ENCODE measurements around the gene UBALD2.
"Not testable (repeated sequence)": the region's sequence is repeated elsewhere in the genome, so short reads cannot be mapped to it uniquely, and the experiment has no call there.

Gene UBALD2

DNA sequence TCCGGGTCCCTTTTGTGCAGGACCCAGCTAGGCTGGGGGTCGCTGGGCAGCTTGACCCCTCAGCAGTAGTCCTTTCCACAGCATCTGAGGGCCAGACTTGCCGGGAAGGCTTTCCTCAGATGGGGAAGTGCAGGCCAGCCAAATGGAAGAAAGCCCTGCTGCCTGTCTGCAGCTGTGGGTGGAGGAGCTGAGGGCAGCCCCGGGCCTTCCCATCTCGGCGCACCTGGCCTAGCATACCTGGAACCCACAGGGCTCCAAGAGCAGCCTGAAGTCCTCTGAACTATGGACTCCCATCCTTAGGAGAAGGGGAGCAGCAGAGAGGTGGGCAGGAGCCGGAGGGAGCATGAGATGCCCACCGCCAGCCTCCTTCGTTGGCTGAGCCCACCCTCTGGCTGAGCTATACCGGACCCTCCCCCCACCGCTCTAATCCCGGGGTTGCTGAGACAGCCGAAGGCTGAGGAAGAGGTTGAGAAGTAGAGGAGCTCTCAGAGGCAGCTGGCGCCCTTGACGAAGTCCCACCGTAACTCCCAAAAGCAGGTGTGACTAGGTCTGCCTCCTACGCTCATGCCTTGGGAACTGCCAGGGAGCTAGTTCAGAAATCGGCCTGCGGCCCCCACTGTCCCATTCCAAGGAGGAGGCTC lies 13.2 kb downstream of the UBALD2 start:
- DNase-seq (ENCODE audit: low read depth), result no peak

DNA sequence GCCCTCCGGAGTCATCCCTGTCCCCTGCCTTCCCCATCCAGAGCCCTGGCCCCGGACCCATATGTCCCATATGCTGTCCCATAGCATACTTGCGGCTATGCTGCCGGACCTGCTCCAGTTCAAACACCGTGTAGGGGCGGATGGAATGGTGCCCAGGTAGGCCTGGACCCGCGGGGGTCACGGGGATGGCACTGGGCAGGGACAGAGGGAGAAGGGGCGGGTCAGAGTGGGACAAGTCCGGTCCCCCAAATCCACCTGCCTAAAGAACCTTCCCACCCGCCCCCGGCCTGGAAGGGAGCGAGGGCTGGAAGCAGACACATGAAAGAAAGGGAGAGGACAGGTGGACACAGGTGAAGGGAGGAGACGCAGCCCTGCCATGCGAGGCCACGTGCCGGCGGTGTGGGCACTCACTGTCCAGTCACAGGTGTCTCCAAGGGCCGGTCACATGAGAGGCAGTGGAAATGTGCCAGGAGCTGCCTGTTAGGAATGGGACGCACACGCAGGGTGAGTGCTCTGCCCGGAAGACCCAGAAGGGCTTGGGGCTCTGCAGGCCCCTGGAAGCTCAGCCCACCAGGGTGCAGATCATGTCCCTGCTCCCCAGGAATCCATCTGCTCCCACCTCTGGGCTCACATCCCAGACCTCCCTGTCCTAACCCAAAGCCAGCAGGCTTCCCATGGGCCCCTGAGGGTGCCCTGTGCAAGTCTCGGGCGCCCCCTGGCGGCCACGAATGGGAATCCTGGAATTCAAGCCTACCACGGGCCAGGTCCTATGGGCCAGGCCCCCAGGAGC lies 14.0 kb downstream of the UBALD2 start:
- DNase-seq (ENCODE audit: low read depth), result no peak

DNA sequence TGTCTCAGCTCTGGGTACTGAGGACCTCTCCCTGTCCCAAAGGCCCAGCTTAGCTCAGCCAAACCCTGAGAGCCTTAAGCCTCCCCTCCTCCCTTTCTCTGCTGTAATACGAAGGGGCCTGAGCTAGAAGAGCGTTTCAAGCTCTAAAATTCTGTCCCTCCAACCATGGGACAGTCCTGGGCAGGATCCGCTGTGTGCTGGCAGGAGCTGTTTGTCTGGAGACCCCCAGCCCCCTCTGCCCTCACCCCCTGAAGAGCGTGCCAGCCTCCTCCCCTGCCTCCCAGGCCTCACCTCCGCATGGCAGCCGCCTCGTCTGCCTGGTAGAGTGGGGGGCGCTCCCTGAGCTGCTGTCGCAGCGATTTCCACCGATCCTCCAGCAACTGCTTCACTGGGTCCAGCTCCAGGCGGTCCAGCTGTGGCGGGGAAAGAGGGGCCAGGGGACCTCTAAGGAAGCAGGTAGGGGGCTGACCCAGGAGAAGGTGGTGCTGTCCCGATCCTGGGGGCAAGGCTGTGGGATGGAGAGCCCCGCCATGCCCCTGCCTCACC lies 14.7 kb downstream of the UBALD2 start:
- DNase-seq (ENCODE audit: low read depth), result no peak

DNA sequence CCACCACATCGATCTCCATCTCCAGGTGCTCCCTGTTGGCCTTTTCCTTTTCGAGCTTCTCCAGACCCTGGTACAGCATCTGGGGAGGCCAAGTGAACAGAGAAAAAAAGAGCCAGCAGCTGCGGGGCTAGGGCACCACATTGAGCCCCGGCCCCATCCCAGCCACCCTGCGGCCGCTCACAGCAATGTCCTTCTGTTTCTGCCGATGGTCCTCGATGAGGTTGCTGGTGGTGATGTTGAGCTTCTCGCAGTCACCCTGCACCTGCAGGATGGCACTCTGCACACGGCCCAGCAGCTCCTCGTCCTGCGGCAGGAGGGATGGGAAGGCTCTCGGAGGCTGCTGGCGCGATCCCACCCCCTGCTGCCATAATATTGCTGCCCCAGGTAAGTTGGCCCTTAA lies 15.5 kb downstream of the UBALD2 start:
- DNase-seq (ENCODE audit: low read depth), result no peak

DNA sequence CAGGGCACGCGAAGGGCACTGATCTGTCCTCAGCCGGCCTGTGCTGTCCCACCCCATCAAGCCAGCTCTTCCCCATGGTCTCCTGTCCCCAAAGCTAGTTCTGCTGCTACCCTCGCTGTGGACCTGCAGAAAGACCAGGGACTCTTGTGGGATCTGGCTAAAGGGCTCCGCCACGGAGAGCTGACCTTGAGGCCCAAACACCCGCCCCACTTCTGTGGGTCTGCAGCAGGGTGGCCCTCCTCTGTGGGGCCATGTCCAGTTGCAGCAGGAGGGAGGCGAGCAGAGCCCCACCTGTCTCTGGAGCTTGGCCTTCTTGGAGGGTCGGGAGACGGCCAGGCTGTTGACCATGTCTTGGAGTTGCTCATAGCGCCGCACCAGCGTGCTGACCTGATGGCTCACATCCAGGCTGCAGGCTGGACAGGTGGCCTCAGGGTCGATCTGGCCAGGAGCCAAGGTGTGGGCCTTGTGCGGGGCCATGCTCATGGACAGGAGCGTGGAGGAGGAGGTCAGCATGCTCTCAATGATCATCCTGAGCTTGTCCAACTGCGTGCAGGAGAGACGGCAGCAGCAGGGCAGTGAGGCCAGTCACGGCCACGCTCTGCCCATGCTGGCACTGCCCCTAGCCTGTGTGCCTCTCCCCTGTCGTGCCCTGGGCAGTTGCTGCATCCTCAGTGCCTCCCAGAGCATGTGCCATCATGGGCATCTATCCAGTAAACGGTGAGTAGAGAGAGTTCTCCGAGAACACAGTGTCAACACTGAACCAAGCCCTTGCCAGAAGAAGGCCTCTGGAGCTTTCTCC lies 16.6 kb downstream of the UBALD2 start:
- no peak for DNase-seq (ENCODE audit: low read depth)

DNA sequence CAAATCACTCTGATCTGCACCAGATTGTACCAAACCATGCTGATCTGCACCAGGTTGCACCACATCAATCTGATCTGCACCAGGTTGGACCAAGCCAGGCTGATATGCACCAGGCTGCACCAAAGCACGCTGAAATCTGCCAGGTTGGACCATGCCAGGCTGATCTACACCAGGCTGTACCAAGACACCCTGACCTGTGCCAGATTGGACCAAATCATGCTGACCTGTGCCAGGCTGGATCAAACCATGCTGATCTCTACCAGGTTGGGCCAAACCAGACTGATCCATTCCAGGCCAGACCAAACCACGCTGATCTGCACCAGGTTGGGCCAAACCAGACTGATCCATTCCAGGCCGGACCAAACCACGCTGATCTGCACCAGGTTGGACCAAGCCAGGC lies 27.4 kb downstream of the UBALD2 start:
- no peak for DNase-seq (ENCODE audit: low read depth)

DNA sequence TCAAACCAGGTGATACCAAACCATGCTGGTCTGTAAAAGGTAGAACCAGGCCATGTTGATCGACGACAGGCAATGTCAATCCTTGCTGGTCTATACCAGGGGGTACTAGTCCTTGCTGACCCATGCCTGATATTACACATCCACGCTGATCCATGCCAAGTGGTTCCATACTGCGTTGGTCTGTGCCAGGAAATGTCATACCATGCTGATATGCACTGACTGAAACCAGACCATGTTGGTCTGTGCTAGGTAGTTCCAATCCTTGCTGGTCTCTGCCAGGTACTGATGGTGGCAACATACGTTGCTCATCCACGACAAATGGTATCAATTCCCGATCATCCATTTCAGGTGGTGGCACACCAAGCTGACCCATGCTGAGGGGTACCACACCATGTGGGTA lies 28.0 kb downstream of the UBALD2 start:
- DNase-seq (ENCODE audit: low read depth), result no peak

DNA sequence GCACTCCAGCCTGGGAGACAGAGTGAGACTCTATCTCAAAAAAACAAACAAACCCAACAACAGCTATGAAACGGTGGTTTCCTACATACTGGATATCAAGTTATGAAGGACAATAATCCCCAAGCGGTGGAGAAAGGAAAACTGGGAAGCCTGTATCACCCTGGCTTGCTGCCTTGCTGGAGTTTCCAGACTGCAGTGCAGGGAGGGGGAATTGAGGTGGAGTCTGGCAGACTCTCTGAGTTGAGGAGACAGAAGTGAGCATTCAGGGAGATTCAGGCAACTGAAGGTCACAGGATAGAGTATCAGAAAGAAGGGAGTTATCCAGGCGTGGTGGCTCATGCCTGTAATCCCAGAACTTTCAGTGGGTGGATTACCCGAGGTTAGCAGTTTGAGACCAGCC lies 31.0 kb downstream of the UBALD2 start:
- no peak for DNase-seq (ENCODE audit: low read depth)

DNA sequence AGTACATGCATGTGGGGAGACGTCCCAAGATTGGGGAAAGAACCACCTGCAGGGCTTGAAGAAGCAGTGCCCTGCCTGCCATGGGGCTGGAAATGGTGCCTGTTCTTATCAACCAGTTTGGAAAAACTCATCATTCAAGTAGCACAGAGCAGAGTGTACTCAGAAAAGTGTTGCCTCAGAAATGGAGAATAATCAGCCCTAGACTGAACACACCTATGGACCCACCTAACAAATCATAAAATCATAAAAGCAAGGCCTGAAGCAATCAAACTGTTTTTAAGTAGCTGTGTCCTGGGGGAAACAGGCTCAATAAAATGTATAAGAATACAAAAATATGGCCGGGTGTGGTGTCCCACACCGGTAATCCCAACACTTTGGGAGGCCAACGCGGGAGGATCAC lies 31.7 kb downstream of the UBALD2 start:
- DNase-seq (ENCODE audit: low read depth), result no peak

DNA sequence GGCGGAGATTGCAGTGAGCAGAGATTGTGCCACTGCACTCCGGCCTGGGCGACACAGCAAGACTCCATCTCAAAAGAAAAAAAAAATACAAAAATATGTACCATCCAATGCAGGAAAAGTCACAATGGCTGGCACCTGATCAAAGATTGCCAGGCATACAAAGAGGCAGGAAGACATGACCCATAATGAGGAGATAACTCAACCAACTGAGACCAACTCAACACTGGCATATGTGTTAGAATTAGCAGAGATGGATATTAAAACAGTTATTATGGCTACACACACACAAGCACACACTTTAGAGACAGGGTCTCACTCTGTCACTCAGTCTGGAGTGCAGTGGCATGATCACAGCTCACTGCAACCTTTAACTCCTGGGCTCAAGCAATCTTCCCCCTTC lies 32.3 kb downstream of the UBALD2 start:
- DNase-seq (ENCODE audit: low read depth), result no peak

DNA sequence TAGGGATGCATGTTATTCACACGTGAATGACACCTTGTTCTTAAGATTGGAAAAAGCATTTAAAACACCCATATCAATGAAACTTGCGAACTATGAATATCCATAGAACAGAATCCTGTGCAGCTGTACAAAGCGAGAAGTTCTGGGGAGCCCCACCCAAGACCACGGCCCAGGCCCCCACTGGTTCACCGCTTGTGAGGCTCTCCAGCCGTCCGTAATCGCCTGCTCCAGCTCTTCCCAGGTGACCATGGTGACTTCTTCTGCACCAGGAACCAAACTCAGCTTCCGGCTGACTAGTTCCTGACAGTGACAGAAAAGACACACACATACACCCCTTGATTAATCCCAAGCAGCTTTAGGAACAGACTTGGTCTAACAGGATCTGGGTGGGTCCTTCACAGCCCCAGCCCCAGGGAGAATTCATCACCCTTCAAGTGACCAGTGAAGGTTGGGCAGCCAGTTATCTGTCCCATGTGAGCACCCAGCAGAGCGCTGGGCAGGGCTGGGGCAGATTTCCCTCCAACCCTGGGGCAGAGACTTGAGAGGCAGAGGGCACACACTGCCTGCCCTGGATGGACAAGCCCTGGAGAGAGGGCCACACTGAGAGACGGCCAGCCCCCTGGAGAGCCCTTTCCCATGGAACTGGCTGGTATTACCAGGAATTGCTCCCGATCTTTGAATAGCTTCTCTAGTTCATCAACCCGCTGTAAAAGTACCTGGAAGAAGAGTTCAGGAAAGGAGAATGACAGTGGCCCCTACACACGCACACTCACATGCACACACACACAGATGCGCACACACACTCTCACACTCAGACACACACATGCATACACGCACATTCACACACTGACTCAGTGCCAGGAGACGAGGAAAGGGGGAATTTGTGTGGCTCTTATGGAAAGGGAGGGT lies 39.3 kb downstream of the UBALD2 start:
- DNase-seq (ENCODE audit: low read depth), result no peak

DNA sequence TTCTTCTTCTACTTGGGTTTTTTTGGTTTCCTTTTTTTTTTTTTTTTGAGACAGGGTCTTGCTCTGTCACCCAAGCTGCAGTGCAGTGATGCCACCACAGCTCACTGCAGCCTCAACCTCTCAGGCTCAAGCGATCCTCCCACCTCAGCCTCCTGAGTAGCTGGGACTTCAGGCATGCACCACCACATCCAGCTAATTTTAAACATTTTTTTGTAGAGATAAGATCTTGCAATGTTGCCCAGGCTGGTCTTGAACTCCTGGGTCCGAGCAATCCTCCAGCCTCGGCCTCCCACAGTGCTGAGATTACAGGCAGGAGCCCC lies 39.9 kb downstream of the UBALD2 start:
- not testable (repeated sequence) for DNase-seq (ENCODE audit: low read depth)

DNA sequence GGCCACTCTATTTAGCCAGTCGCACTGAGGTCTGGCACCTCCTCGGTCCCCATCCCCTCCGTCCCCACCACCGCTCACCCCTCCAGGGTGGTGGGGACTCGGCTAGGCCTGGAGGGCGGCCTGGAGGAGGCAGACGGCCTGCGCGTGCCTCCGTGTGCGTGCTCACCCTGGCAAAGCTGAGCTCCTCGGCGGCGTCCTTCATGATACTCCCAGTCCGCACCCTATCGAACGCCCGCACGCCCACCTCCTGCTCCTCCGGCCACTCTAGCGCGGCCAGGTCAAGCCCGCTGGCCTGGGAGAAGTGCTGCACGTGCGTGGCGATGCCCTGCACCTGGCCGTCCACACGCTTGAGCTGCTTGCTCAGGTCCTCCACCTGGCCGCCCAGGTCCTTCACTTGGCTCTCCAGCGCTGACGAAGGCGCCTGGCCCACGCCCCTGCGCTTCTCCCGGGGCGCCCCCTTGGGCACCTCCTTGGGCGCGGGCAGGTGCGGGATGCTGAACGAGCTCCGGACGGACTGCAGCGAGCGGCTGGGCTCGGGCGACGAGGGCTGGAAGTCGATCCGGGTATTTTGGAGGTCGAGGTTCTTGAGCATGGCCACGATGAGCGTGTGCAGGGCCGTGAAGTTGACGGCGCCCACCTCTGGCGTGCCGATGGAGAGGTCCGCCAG lies 42.3 kb downstream of the UBALD2 start:
- no peak for DNase-seq (ENCODE audit: low read depth)

DNA sequence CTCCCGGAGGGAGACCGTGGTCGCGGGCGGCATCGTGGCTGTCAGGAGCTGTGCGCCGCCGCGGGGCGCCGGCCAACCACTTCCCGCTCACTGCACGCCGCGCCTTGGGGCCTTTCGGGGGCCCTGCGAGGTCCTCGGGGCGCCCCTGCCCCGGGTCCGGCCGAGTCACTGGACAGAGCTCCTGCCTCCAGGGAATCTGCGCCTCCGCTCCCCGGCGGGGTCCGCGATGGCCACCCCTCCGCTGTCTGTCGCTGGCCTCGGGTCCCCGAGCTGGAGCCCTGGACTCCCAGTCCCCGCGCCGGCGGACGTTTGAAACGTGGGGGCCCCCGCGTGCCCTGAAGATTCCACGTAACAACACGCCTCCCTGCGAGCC lies 42.8 kb downstream of the UBALD2 start, which contains the start of gene QRICH2:
Gene QRICH2 (minus strand): TSS at position 311 of the 373 bp plus-strand sequence. CDS start 278 bp downstream, at position 33.
- DNase-seq (ENCODE audit: low read depth), result no peak

DNA sequence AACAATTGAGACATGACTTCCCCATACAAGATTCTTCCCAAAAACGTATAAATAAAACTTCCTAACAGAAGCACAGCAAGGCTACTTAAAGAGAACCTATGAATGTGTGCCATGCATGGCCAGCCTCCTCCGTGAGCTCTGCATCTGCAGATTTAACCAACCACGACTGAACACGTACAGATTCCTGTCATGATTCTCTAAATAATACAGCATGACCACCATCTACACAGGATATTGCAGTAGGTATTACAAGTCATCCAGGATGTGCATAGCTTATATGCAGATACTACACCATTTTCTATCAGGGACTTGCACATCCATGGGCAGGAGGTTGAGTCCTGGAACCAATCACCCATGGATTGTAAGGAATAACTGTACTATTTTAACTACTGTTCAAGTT lies 44.3 kb downstream of the UBALD2 start:
- DNase-seq (ENCODE audit: low read depth), result no peak

DNA sequence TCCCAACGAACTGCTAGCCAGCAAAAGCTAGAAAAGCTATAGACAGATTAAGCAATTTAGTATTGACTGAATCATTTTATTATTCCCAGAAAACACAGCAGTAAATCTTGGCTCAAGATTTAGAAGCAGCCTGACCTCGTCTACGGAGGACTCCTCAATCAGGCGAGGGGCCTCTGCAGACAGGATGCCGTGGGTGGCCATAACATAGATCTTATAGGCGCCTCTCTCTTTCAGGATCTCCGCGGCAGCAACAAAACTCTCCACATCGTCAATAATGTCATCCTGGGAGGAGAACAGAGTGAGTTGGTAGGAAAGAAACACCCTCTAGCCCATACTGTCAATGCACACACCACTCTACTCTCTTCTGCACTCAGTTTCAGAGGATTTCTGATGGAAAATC lies 47.6 kb downstream of the UBALD2 start:
- no peak for DNase-seq (ENCODE audit: low read depth)

DNA sequence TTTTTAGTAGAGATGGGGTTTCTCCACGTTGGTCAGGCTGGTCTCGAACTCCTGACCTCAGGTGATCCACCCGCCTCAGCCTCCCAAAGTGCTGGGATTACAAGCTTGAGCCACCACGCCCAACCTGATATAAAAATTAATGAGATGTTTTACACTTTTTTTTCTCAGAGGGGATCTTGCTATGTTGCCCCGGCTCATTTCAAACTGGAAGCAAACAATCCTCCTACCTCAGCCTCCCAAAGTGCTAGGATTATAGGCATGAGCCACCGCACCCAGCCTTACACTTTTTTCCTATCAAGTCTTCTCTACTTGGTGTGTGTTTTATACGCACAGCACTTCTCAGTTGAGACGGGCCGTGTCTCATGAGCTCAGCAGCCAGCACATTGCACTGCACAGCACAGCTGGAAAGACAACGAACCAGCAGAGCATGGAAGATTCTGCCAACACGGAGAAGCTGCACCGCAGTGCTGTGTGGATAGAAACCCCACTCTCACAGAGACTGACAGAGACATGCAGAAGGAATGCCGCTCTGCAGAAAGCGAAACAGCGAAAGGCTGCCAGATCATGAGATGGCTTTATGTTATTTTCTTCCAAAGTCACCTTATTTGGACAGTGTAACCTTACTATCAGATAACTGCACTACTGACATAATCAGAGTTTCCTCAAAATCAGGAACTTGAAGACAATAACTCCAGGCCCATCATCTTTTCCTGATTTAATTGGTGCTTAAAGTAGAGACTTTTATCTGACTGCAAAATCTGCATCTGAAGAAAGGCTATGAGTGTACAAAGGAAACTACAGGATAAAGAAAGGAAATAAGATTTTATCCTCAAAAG lies 49.5 kb downstream of the UBALD2 start:
- DNase-seq (ENCODE audit: low read depth), result no peak

DNA sequence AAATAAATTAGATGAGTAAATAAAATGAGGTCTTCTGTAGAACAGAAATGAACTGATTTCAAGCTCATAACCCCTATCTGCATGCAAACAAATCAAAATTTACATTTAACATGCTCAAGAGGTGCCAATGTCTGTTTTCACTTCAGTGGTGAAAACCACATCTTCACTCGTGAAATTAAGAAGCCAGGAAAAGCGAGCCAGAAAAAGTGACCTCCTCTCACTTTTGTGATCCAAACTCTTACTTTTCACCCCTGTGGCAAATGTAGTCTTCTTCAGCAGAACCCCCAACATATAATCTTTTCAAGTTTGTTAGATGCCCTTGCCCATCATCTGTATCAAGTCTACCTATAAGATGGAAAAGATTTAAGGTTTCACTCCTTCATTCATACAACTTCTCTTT lies 52.4 kb downstream of the UBALD2 start:
- DNase-seq (ENCODE audit: low read depth), result no peak

DNA sequence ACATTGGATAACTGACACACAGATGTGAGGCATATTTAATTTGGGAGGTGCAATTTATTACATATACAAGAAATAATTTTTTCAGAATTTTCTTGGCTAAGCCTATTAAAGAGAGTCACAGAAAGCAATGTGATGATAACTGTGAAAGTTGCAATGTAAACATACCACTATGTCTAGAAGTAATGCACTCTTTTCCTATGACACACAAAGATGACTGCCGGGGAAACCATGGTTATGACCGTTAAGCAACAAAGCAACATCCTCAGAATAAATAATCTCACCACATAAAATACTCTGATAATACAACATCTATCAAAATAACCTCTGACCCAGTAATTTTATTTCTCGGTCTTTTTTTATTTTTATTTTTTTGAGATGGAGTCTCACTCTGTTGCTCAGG lies 53.4 kb downstream of the UBALD2 start:
- DNase-seq (ENCODE audit: low read depth), result no peak
